Glomerular visceral epithelial cell (primary cell): ENCODE measurements around the gene ARFGEF2.
A peak's percentile ranks its signal among the peaks of the same experiment; 100 is the strongest.
"Not testable (repeated sequence)": the region's sequence is repeated elsewhere in the genome, so short reads cannot be mapped to it uniquely, and the experiment has no call there.

Source experiments
- DNase-seq: peaks from one replicate; pipeline ENCODE4 v3.0.0-alpha.2; 2016; ENCODE audit errors: extremely low spot score

Gene ARFGEF2

DNA sequence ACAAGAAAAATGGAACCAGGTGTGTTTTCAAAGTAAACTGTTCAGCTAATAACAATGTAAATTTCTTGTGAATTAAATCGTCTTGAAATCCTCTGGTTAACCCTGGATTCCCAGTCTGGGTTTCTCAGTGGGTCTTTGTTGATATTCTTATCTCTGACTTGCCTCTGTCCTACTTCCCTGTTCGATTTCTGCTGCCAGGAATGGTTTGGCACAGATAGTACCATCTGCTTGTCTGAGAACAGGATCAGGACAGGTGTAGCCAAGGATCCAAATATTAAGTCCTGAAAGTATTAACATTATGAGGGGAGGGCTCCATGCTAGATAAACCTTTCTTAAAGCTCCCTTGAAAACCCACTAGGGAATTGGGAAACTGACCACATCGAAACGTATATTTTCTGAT lies 30.1 kb downstream of the ARFGEF2 start:
- no peak for DNase-seq

DNA sequence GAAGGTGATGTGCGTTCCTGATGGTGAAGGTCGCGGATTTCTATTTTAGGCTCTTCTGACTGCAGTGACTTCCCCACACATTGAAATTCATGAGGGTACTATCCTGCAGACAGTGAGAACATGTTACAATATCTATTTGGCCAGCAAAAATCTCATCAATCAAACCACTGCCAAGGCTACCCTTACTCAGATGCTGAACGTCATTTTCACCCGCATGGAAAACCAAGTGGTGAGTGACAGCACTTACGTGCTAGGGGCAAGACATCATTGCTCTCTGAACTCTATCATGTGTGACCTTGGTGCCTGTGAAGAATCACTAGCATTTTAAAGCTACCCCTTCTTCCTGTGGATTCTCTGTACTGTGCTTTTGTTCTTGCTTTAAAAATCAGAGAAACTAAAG lies 31.1 kb downstream of the ARFGEF2 start:
- no peak for DNase-seq

DNA sequence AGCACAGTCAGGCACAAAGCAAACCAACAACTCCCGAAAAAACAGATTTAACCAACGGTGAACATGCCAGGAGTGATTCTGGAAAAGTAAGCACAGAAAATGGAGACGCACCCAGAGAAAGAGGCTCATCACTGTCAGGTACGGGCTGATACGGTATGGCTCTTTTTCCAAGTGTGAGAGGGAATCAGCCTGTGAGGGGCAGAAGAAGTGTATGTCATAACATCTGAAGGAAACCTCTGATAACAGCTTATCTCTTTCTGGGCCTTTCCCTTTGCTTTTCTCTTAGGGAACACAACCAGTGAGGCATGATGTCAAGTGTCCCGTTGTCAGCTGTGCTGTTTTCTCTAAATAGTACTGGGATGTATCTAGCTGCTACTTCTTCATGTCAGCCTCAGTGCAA lies 32.1 kb downstream of the ARFGEF2 start:
- DNase-seq, result no peak

GRCh38 chr20:48956052-48956451 lies 34.5 kb downstream of the ARFGEF2 start:
- DNase-seq, result no peak

DNA sequence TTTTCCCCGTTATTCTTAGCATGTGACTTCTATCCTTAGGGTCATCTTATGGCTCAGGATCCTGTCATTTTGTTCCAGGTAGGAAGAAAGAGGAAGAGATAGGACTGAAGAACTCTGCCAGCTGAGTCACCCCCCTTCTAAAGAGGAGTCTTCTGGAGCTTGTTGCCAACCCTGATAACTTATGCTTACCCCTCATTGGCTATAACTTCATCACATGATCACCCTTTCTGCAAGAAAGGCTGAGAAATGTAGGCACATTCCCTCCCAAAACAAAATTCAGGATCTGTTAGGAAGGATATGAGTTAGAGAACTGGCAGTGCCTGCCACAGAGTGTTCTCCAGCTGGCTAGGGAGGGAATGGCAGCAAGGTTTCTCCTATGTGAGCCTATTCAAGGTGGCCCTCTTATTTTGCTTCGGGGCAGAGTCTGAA lies 35.6 kb downstream of the ARFGEF2 start:
- DNase-seq, result no peak

DNA sequence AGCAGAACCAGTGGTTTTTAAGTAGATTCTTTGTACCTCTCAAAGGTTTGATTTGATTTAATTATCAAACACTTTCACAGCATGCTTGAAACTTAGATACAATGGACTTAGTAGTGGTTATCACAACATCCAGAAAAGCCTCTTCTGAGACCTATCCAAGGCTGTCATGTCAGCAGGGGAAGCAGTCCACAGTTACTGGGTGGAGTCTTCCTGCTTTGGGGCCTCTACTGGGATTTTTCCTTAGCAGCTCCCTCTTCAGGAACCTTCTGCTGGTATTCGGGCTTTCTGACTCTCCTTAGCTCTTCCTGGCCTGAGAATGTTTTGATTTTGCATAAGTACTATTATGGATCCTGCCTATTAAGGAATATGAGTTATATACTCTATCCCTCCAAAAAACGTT lies 36.0 kb downstream of the ARFGEF2 start:
- DNase-seq, result no peak

DNA sequence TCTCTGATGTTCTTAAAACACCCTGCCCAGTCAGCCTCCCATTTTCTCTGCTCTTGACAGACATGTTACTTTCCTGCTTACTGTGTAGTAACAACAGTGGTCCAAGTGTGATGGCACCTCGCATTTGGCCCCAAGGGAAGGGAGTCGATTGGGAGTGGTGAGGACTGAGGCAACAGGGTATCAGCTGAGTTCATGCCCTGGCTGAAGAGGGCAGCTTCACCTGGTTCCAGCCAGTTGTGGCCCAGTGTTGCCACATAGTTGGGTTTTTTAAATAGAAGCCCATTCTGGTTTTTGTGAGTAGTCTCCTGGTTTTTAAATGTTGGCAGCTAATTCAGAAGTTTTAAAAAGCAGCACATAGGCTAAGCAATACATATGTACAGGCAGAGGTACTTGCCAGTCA lies 37.2 kb downstream of the ARFGEF2 start:
- DNase-seq, result no peak

DNA sequence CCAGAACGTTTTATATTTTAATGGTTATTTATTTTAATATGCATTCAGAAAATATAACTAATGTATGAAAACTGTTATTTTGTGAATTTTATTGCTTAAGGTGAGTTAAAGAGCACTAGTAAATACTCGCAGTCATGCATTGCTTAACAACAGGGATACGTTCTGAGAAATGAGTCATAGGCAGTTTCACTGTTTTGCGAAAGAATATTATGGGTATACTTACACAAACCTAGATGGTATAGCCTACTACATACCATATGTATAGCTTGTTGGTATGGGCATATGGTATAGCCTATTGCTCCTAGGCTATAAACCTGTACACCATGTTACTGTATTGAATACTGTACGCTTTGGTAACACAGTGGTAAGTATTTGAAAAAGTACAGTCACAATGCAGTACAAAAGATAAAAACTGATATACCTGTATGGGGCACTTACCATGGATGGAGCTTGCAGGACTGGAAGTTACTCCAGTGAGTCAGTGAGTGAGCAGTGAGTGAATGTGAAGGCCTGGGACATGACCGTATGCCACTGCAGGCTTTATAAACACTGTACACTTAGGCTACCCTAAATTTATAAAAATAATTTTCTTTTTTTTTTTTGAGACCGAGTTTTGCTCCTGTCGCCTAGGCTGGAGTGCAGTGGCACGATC lies 38.5 kb downstream of the ARFGEF2 start:
- DNase-seq, result no peak

DNA sequence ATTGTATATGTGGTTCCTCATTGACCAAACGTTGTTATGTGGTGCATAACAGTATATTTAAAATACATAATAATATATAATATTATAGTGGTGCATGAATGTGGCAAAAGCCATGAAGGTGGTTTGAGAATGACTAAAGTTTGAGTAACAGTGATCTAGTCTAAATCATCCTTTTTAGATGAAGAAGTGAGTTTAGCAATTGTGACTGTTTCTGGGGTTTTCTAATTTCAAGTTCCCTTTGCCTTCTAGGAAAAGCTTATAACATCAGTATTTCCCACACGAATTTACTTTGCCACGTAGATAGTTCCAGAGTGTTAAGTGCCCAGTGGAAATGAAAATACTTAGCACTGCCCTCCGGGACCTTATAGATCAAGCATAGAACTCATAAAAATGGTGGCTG lies 40.9 kb downstream of the ARFGEF2 start:
- DNase-seq, result no peak

DNA sequence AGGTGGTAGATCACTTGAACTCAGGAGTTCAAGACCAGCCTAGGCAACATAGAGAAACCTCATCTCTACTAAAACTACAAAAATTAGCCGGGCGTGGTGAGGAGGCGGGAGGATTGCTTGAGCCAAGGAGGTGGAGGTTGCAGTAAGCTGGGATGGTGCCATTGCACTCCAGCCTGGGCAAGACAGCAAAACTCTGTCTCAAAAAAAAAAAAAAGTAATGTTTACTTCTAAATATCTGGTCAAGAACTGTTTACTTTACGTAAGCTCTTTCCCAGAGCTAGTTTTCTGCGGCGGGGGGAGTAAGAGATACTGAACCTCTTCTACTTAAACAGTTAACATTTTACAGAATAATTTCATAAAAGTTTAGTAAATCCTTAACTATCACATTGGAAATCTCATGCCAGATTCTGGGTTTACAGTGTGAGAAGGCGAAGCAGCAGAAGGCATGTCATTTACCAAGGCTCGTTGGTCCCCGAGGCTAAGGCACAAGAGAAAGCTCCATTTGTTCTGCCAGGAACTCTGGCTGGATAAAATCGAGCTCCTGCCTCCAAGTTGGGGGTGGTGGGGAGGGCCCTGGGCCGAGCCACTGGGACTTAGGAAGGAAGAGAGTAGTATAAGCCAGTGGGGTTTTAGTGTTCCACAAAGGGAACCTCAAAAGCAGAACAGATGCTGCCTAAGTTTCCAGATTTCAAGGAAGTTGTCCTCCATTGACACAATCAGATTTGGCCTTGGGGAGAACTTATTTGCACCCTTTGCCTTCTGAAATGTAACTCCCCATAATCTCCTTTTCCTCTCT lies 41.7 kb downstream of the ARFGEF2 start:
- DNase-seq, result no peak

DNA sequence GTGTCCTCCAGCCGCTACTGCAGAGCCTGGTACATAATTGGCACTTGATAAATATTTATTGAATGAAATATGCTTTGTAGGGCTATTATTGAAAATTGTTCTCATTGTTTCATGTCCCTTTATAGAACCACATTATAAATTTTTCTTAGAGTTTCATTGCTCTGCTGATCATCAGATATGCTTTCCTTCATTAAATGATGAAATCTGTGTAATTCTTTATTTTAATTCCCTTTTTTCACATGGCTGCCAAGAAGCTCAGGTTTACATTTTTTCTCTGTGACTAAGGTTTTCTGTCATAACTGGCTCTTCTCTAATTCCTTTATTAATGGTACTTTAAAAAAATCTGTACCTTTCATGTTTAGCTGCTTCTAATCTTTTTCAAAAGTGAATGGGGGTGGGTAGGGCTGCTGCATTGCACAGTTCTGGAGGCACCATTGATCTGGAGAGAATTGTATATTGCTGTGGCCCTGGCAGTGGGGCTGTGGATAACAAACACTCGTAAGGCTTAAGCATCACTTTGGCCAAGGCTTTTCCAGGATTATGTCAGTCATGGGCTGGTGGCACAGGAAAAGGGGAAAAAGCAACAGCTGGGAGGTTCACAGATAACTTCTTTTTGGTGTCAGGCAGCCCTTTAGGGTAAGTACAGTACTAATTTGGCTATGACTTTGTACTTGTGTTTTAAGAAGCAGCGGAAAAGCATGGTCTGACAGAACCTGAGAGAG lies 43.8 kb downstream of the ARFGEF2 start:
- DNase-seq, result no peak

- DNase-seq, result no peak
Observed at GRCh38 chr20:48970681-48971365, 49.3 kb downstream of the ARFGEF2 start.

DNA sequence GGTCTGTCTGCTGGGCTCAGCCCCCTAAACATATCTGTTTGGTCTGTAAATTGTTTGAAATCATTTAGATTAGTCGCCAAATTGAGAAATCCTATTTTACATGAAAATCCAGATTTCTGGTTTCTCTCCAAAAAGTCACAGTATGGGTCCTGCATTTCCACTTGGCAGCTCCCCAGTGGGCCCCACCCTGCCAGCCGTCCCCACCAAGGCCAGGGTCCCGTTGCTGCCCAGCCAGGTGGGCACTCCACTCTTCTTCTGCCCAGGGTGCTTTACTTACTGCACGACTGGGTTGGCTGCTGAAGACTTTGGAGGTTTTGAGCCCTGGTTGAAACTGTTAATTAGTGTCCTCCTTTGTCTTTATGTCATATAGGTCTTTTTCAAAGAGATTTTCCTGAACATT lies 50.4 kb downstream of the ARFGEF2 start:
- DNase-seq, result no peak

DNA sequence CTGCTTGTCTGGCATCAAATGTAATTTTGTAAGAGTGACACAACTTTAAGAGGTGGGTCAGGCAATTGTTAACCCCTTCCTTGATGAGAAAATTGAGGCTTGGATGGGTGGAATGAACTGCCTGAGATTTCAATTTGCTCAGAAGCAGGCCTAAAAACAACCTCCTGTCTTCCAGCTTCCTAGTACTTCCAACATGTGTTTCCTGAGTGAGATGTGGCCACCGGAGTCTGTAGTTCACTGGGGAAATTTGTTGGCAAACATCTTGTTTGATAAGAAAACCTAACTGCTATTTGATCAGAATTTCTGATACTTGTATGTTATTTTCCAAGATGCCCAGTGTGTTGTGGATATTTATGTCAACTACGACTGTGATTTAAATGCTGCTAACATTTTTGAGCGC lies 51.3 kb downstream of the ARFGEF2 start:
- DNase-seq, result no peak

- no peak for DNase-seq
Observed at GRCh38 chr20:48975955-48976354, 54.4 kb downstream of the ARFGEF2 start.

DNA sequence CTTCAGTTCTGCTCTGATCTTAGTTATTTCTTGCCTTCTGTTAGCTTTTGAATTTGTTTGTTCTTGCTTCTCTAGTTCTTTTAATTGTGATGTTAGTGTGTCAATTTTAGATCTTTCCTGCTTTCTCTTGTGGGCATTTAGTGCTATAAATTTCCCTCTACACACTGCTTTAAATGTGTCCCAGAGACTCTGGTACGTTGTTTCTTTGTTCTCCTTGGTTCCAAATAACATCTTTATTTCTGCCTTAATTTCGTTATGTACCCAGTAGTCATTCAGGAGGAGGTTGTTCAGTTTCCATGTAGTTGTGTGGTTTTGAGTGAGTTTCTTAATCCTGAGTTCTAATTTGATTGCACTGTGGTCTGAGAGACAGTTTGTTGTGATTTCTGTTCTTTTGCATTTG lies 58.5 kb downstream of the ARFGEF2 start:
- DNase-seq, result not testable (repeated sequence)

DNA sequence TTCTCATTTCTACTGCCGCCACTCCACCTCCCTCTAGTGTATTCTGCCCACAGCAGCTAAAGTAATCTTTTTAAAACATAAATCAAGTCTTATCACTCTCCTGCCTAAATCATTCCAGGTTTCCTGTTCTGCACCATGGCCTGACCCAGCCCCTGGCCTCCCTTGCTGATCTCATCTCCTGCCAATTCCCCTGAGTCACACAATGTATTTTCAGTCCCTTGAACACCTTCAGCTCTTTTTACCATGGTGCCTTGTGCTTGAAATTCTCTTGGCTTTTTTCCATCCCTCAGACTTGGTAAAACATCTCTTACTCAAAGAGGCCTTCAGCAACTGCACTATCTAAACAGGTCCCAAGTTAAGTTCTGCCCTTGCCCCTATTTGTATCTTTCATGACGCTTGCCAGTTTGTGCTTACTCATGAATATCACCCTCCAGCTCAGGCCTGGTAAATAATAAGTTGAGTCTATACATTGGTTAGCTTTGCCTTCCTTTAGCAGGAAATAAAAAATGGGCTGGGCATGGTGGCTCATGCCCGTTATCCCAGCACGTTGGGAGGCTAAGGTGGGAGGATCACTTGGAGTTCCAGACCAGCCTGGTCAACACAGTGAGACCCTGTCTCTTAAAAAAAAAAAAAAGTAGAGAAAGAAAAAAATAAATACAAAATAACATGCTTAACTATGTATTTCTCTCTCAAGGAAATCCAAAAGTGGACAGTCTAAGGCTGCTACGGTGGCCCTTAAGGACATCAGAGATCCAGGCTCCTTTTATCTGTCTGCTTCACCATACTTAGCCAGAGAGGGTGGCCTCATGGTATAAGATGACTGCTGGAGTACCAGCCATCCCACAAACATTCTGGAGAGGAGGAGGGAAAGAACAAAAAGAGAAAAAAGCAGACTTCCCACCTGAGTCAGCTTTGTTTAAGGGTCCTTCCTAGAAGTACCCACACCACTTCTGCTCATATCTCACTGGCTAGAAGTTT lies 62.2 kb downstream of the ARFGEF2 start:
- peak; percentile 95 for DNase-seq

- DNase-seq, result no peak
Observed at GRCh38 chr20:48984575-48985219, 63.2 kb downstream of the ARFGEF2 start.

DNA sequence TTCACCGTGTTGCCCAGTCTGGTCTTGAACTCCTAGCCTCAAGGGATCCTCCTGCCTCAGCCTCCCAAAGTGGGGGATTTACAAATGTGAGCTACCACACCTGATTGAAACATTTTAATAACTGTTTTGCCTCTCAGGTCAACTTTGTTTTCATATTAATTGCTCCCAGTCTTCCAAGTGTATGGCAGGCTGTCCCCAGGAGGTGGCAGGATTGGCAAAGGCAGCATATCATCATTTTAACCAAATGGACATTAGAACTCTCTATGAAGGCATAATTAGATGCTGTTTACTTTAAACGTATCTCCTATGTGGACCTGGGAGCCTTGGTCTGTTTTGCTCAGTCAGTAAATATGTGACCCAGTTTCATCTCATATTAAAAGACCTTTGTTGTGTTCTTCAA lies 65.4 kb downstream of the ARFGEF2 start:
- DNase-seq, result peak; percentile 11

DNA sequence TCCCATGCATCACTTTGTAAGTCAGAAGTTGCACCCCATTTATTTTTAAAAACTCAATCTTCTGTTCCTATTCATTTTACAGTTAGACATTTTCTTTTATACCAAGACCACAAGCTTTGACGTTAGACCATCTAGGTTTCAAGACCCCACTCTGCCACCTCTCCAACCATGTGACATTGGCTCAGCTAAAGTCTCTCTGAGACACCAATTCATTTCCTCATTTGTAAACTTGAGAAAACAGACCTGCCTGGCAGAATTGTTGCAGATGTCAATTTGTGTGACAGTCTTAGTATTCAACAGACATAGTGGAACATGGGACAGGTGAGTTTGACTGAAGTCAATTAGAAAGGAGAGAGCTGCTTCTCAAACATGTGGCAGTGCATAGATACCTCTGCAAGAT lies 69.0 kb downstream of the ARFGEF2 start:
- DNase-seq, result no peak

DNA sequence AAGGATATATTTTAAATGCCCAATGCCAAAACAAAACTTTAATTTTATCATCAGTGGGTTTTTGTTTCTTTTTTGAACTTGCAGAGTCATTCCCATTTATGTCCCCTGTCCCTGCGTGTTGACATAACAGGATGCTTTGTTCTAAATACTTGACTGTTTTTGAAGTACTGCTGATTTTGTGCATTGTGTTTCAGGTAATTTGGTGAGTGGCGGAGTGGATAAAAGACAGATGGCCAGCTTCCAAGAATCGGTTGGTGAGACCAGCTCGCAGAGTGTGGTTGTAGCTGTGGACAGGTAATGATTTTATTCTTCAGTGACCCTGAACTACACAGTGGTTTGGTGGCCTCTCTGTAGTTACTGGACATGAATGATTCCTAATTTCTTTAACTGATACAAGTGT lies 74.1 kb downstream of the ARFGEF2 start:
- no peak for DNase-seq
